OCI-LY3 (cell line): ENCODE measurements around the gene LRRC75B.
"Not testable (repeated sequence)": the region's sequence is repeated elsewhere in the genome, so short reads cannot be mapped to it uniquely, and the experiment has no call there.

Experiments
- H2AFZ ChIP-seq: fragments of 200-600, 300-600 bp; shearing (Covaris generic); 2 replicates; pipeline ENCODE4 v1.6.0; 2014; ENCODE audit warnings: antibody characterized with exemption, low read depth, low read length
- H3K27ac ChIP-seq: fragments of 200-600, 300-600 bp; sonication (generic); 2 replicates; pipeline ENCODE4 v1.5.1; 2014; ENCODE audit warnings: mild to moderate bottlenecking, low read length, moderate library complexity, mixed read lengths
- H3K27me3 ChIP-seq: fragments of 200-600, 300-600 bp; sonication (generic); 2 replicates; pipeline ENCODE4 v1.6.1; 2014; ENCODE audit warnings: low read depth, low read length, mixed read lengths
- H3K36me3 ChIP-seq: fragments of 200-600, 300-600 bp; sonication (generic); replicated peaks from 2 replicates; pipeline ENCODE3; 2014; ENCODE audit warnings: low read depth, low read length, mixed read lengths
- H3K4me1 ChIP-seq: fragments of 300-600, 200-600 bp; sonication (generic); 2 replicates; pipeline ENCODE4 v1.6.1; 2014; ENCODE audit warnings: low read length, mixed read lengths
- H3K4me2 ChIP-seq: fragments of 200-600, 300-600 bp; sonication (generic); 2 replicates; pipeline ENCODE4 v1.6.1; 2014; ENCODE audit warnings: low read length, mixed read lengths
- H3K4me3 ChIP-seq: fragments of 300-600, 200-600 bp; sonication (generic); 2 replicates; pipeline ENCODE4 v1.5.1; 2014; ENCODE audit warnings: antibody characterized with exemption, mild to moderate bottlenecking, low read length, moderate library complexity
- H3K79me2 ChIP-seq: fragments of 300-600, 200-600 bp; shearing (Covaris generic); 2 replicates; pipeline ENCODE4 v1.6.1; 2014; ENCODE audit warnings: mild to moderate bottlenecking, low read length, mixed read lengths
- H3K9ac ChIP-seq: fragments of 300-600, 200-600 bp; shearing (Covaris generic); 2 replicates; pipeline ENCODE4 v1.6.0; 2014; ENCODE audit warnings: mild to moderate bottlenecking, low read length, moderate library complexity
- H3K9me3 ChIP-seq: fragments of 200-600, 300-600 bp; shearing (Covaris generic); 2 replicates; pipeline ENCODE4 v1.6.1; 2014; ENCODE audit warnings: low read length, mixed read lengths; ENCODE audit not compliant: insufficient read depth
- H4K20me1 ChIP-seq: fragments of 200-600, 300-600 bp; sonication (generic); 2 replicates; pipeline ENCODE4 v1.6.1; 2016; ENCODE audit warnings: low read length, mixed read lengths; ENCODE audit not compliant: insufficient read depth
- CTCF ChIP-seq: fragments of 200-600, 300-600 bp; sonication (generic); IDR thresholded peaks from 2 replicates; pipeline ENCODE4 v1.5.1; 2014; ENCODE audit warnings: antibody characterized with exemption, low read length, low read depth
- EZH2phosphoT487 ChIP-seq: fragments of 200-600 bp; shearing (Covaris generic); IDR thresholded peaks from 2 replicates; pipeline ENCODE4 v1.6.1; 2018; ENCODE audit warnings: antibody characterized with exemption, mixed run types, low read depth

Gene LRRC75B, protein sequence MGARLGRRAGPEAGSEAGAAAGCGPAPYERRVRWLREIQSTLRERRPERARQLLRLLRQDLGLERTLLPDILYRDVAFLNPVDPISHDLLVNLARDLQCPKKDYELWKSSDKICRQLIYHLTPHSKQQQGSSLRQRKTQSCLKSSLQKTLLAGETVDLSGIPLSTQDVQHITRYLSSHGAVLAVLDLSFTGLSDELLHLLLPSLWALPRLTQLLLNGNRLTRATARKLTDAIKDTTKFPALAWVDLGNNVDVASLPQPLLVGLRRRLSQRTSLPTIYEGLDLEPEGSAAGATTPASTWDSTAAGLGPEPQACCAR

DNA sequence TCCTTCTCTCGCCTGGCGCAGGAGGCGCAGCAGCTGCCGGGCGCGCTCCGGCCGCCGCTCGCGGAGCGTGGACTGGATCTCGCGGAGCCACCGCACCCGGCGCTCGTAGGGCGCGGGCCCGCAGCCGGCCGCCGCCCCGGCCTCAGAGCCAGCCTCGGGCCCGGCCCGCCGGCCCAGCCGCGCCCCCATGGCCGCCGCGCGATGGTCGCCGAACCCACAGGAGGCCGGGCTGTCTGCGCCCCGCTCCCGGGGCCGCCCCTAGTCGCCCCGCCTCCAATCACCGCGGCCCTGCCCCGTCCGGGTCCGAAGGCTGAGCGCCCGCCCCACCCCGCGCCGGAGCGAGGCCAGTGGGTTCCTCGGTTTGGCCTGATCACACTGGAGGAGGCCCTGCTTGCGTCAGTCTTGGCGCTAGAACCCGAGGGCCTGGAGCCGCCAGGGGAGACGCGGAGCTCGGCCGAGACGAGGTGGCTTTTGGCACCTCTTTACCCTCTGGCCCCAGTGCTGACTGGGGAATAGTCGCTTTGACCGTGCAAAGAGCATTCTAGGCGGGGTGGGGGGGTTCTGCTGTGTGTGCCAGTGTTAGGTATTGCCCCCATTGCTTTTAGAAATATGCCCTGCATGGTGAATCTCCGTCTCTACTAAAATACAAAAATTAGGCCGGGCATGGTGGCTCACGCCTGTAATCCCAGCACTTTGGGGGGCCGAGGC is at the start of gene LRRC75B:
Gene LRRC75B (minus strand): TSS at position 223 of the 708 bp plus-strand sequence. CDS start 34 bp downstream, at position 189.
- Histone ChIP-seq H4K20me1 (no peaks in the 10 kb centered on the region), H3K9me3 (no peaks in the 10 kb centered on the region), H3K9ac (peak within 1 kb of the TSS; percentile 73), H3K4me2 (peak within 1 kb of the TSS; percentile 98), H2AFZ (peak within 1 kb of the TSS; percentile 87), H3K27ac (no peak within 1 kb of the TSS), H3K27me3 (no peaks in the 10 kb centered on the region), H3K79me2 (no peaks in the 10 kb centered on the region), H3K36me3 (no peaks in the 10 kb centered on the region), H3K4me3 (peak within 1 kb of the TSS; percentile 80), H3K4me1 (0 out of 2 replicates have a peak, but pooled peaks cover 3% of the 10 kb centered on the region)
- TF ChIP-seq CTCF (no peak), EZH2phosphoT487 (no peak)

- not testable (repeated sequence) for H3K4me3 ChIP-seq, H3K4me1 ChIP-seq, H3K27ac ChIP-seq, H3K36me3 ChIP-seq, H3K9me3 ChIP-seq, H3K4me2 ChIP-seq, H3K79me2 ChIP-seq, H3K27me3 ChIP-seq, H2AFZ ChIP-seq, H3K9ac ChIP-seq, H4K20me1 ChIP-seq
Observed at GRCh38 chr22:24642307-24642706, 49.4 kb upstream of the LRRC75B start.

DNA sequence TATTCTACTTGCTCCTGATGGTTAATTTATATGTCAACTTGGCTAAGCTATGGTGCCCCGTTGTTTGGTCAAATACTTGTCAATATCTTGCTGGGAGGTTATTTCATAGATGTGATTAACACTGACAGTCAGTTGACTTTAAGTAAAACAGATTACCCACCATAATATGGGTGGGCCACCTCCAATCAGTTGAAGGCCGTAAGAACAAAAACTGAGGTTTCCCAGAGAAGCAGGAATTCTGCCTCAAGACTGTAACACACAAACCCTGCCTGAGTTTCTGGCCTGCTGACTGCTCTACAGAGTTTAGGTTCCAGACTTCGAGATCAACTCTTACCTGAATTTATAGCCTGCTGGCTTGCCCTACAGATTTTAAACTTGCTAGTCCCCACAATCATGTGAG is 43.6 kb upstream of the LRRC75B start:
- not testable (repeated sequence) for H3K27ac ChIP-seq, H3K79me2 ChIP-seq, H3K4me3 ChIP-seq

GRCh38 chr22:24634776-24635389 is 42.0 kb upstream of the LRRC75B start:
- H3K36me3 ChIP-seq, H3K9me3 ChIP-seq, H3K27me3 ChIP-seq, H3K9ac ChIP-seq, H3K27ac ChIP-seq, H3K4me1 ChIP-seq, H3K79me2 ChIP-seq, H4K20me1 ChIP-seq: not testable (repeated sequence)
- peak overlapping the region; percentile 82 for H3K4me2 ChIP-seq
- peak; percentile 42 for TF ChIP-seq CTCF
- peak overlapping the region; percentile 62 for H3K4me3 ChIP-seq
- H2AFZ ChIP-seq = 0 out of 2 replicates have a peak overlapping the region, but pooled peaks have one; percentile 64

More for the DNA sequence above, 43.6 kb upstream of the LRRC75B start:
- H3K4me1 ChIP-seq, H3K36me3 ChIP-seq, H3K27me3 ChIP-seq, H3K4me2 ChIP-seq, H3K9me3 ChIP-seq, H2AFZ ChIP-seq, H4K20me1 ChIP-seq, H3K9ac ChIP-seq: not testable (repeated sequence)

GRCh38 chr22:24633231-24634023 is 40.6 kb upstream of the LRRC75B start:
- H3K27ac ChIP-seq, H2AFZ ChIP-seq, H3K79me2 ChIP-seq, H4K20me1 ChIP-seq, H3K4me2 ChIP-seq, H3K9me3 ChIP-seq, H3K27me3 ChIP-seq, H3K4me3 ChIP-seq, H3K9ac ChIP-seq, H3K36me3 ChIP-seq, H3K4me1 ChIP-seq: not testable (repeated sequence)

DNA sequence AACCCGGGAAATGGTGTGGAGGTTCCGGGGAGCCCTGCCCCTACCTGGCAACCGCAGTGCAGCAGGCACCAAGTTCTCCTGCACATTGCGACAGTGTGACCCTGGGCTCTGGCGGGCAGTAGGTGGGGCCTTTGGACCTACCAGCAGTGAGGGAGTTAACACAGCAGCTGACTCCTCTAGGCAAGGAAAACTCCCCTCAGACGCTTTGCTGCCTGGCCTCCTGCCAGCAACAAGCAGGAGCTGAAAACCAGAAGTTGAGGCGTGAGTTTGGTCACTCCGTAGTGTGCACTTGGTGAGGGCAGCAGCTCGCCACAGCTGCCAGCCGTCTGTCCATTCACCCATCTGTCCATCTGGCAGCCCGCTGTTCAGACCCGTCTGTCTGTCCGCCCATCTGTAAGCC is 39.8 kb upstream of the LRRC75B start:
- not testable (repeated sequence) for H3K4me1 ChIP-seq, H3K4me3 ChIP-seq, H3K27ac ChIP-seq, H3K27me3 ChIP-seq, H2AFZ ChIP-seq, H3K4me2 ChIP-seq, H4K20me1 ChIP-seq, H3K36me3 ChIP-seq, H3K79me2 ChIP-seq, H3K9ac ChIP-seq, H3K9me3 ChIP-seq

- not testable (repeated sequence) for H3K4me3 ChIP-seq, H3K9ac ChIP-seq, H4K20me1 ChIP-seq, H3K79me2 ChIP-seq, H3K9me3 ChIP-seq, H3K27me3 ChIP-seq, H3K36me3 ChIP-seq, H3K4me2 ChIP-seq, H2AFZ ChIP-seq, H3K4me1 ChIP-seq, H3K27ac ChIP-seq
Observed at GRCh38 chr22:24631430-24632122, 38.7 kb upstream of the LRRC75B start.
